IMR-90 (cell line): Measurements from ENCODE around the gene NPPB. TPM values are rescaled to one million over a fixed set of nuclear protein-coding genes. Genes with fewer than 3 reads are reported as not detected.

Source experiments
- ATAC-seq: fragments of 200-7000 bp; cut with Tn5 transposase; 2 replicates; pipeline ENCODE4 v1.9.1; 2020; ENCODE audit warnings: low read depth, mild to moderate bottlenecking, moderate library complexity
- BruUV-seq: library from RNA; stranded (reverse); fragments of 400-500 nt; replicated peaks from 2 replicates; lab custom pipeline; 2021; lab: Mats Ljungman, UMichigan
- CTCF ChIA-PET: fragments of 300-600 bp; formaldehyde crosslinking; extraction: SDS; loops from one replicate; lab custom pipeline; 2021; ENCODE audit warnings: antibody characterized with exemption; lab: Yijun Ruan, JAX
- POLR2A ChIA-PET: fragments of 300-600 bp; sonication (Branson Sonifier 250); formaldehyde crosslinking; loops from one replicate; lab custom pipeline; 2022; ENCODE audit warnings: antibody characterized with exemption; ENCODE audit not compliant: unreplicated experiment; lab: Charles Lee
- DNase-seq: peaks from one replicate; pipeline ENCODE4 v3.0.0; 2013
- H2AFZ ChIP-seq: replicated peaks from 2 replicates; pipeline ENCODE3; 2013; ENCODE audit warnings: low read length, mild to moderate bottlenecking; ENCODE audit not compliant: poor library complexity
- H2AK5ac ChIP-seq: 2 replicates; pipeline ENCODE4 v1.6.1; 2013; ENCODE audit warnings: low read depth, low read length, inconsistent platforms
- H2AK9ac ChIP-seq: replicated peaks from 2 replicates; pipeline ENCODE3; 2013; ENCODE audit warnings: mild to moderate bottlenecking, low read depth, low read length, moderate library complexity; ENCODE audit not compliant: poor library complexity
- H2BK120ac ChIP-seq: 2 replicates; pipeline ENCODE4 v1.6.1; 2013; ENCODE audit warnings: low read depth, low read length, inconsistent platforms
- H2BK15ac ChIP-seq: 3 replicates; pipeline ENCODE4 v1.6.1; 2013; ENCODE audit warnings: low read depth, low read length, inconsistent platforms
- H2BK20ac ChIP-seq: 2 replicates; pipeline ENCODE4 v1.6.1; 2013; ENCODE audit warnings: low read depth, mild to moderate bottlenecking, inconsistent platforms, low read length, moderate library complexity
- H2BK5ac ChIP-seq: 2 replicates; pipeline ENCODE4 v1.6.1; 2013; ENCODE audit warnings: mild to moderate bottlenecking, low read depth, low read length, inconsistent platforms; ENCODE audit not compliant: poor library complexity, severe bottlenecking
- H3K14ac ChIP-seq: replicated peaks from 2 replicates; pipeline ENCODE4 v1.6.1; 2013; ENCODE audit warnings: low read depth, low read length, inconsistent platforms
- H3K18ac ChIP-seq: 2 replicates; pipeline ENCODE4 v1.6.1; 2013; ENCODE audit warnings: low read depth, low read length, control low read depth
- H3K23ac ChIP-seq: 2 replicates; pipeline ENCODE4 v1.6.1; 2013; ENCODE audit warnings: low read depth, low read length, inconsistent platforms
- H3K27ac ChIP-seq: 2 replicates; pipeline ENCODE4 v1.5.1; 2013; ENCODE audit warnings: mild to moderate bottlenecking, control low read depth, low read length; ENCODE audit not compliant: insufficient read depth
- H3K27me3 ChIP-seq: 2 replicates; pipeline ENCODE4 v1.6.1; 2013; ENCODE audit warnings: low read length; ENCODE audit not compliant: control insufficient read depth, insufficient read depth
- H3K36me3 ChIP-seq: 2 replicates; pipeline ENCODE4 v1.6.1; 2013; ENCODE audit warnings: low read length, mixed read lengths; ENCODE audit not compliant: control insufficient read depth, insufficient read depth
- H3K4ac ChIP-seq: 2 replicates; pipeline ENCODE4 v1.6.1; 2013; ENCODE audit warnings: low read depth, low read length, inconsistent platforms
- H3K4me1 ChIP-seq: 2 replicates; pipeline ENCODE4 v1.6.1; 2013; ENCODE audit warnings: low read length, mixed read lengths; ENCODE audit not compliant: control insufficient read depth, insufficient read depth
- H3K4me2 ChIP-seq: 2 replicates; pipeline ENCODE4 v1.6.1; 2013; ENCODE audit warnings: low read depth, mild to moderate bottlenecking, control low read depth, low read length, moderate library complexity
- H3K4me3 ChIP-seq: 2 replicates; pipeline ENCODE4 v1.5.1; 2013; ENCODE audit warnings: low read depth, mild to moderate bottlenecking, control low read depth, low read length, moderate library complexity; ENCODE audit not compliant: insufficient read depth
- H3K56ac ChIP-seq: 2 replicates; pipeline ENCODE4 v1.6.1; 2013; ENCODE audit warnings: low read length, inconsistent platforms; ENCODE audit not compliant: insufficient read depth; ENCODE audit errors: extremely low read depth
- H3K79me1 ChIP-seq, 2 experiments: 2 replicates each; pipeline ENCODE4 v1.6.1; 2013; ENCODE audit warnings: low read length in 2 of 2, inconsistent platforms in 1 of 2, low read depth in 1 of 2
- H3K9ac ChIP-seq: 2 replicates; pipeline ENCODE4 v1.6.1; 2013; ENCODE audit warnings: low read depth, low read length, control low read depth
- H3K9me1 ChIP-seq: 2 replicates; pipeline ENCODE4 v1.6.1; 2013; ENCODE audit warnings: low read length, inconsistent platforms; ENCODE audit not compliant: insufficient read depth
- H3K9me3 ChIP-seq: 2 replicates; pipeline ENCODE4 v1.6.1; 2013; ENCODE audit warnings: low read length; ENCODE audit not compliant: control insufficient read depth, insufficient read depth
- H4K20me1 ChIP-seq: 2 replicates; pipeline ENCODE4 v1.6.1; 2013; ENCODE audit warnings: low read length, inconsistent platforms; ENCODE audit not compliant: insufficient read depth
- H4K5ac ChIP-seq: 2 replicates; pipeline ENCODE4 v1.6.1; 2013; ENCODE audit warnings: mild to moderate bottlenecking, low read depth, low read length, control low read depth
- H4K8ac ChIP-seq, 2 experiments: 2 replicates each; pipeline ENCODE4 v1.6.1; 2013; ENCODE audit warnings: low read depth in 2 of 2, low read length in 2 of 2, control low read depth in 1 of 2, inconsistent platforms in 1 of 2
- H4K91ac ChIP-seq: 2 replicates; pipeline ENCODE4 v1.6.1; 2013; ENCODE audit warnings: low read depth, low read length, inconsistent platforms; ENCODE audit not compliant: insufficient read depth
- FOS ChIP-seq: fragments of 150-350 bp; IDR thresholded peaks from 2 replicates; pipeline ENCODE4 v1.6.1; 2016; ENCODE audit warnings: low read depth, low read length
- SMC3 ChIP-seq: fragments of 150-350 bp; IDR thresholded peaks from 2 replicates; pipeline ENCODE4 v1.6.1; 2016; ENCODE audit warnings: low read depth, mild to moderate bottlenecking, antibody characterized with exemption, low read length, moderate library complexity
- WGBS, 2 experiments: methylation state at CpG; one replicate each; pipeline versions ENCODE4 v1.1.5 to v1.1.7; 2013; ENCODE audit warnings: missing lambda C conversion rate in 2 of 2; ENCODE audit not compliant: insufficient read length in 1 of 2; ENCODE audit errors: extremely low coverage in 2 of 2; 5-methylcytosine and 5-hydroxymethylcytosine counted together
- dilution Hi-C: fragments of 300-500 bp; cut with HindIII; formaldehyde crosslinking; loops from one replicate; pipeline ENCODE4 v1.14.3; 2018; ENCODE audit warnings: low sequenced_read_pairs; ENCODE audit not compliant: unreplicated experiment
- in situ Hi-C: fragments of 300-500 bp; cut with MboI; formaldehyde crosslinking; loops from 3 replicates; pipeline ENCODE4 v1.14.3; 2019; ENCODE audit warnings: low sequenced_read_pairs, inconsistent platforms, mixed read lengths
- intact Hi-C: fragments of 100-400 bp; cut with micrococcal nuclease; formaldehyde crosslinking; loops from 2 replicates; pipeline ENCODE4 v1.10.0; 2022
- microRNA-seq, 2 experiments: library from miRNA; stranded (forward) in 1 of 2; unstranded in 1 of 2; fragments of 10-50 nt in 1 of 2; fragments of <30 nt in 1 of 2; gene quantifications in 1 of 2; microRNA quantifications in 1 of 2; one replicate each; pipeline versions ENCODE3 to v1.1.0; 2013 to 2020; ENCODE audit not compliant: insufficient read depth in 1 of 2, insufficient read length in 1 of 2, unreplicated experiment in 1 of 2
- polyA plus RNA-seq, 3 experiments: library from polyadenylated mRNA; depleted of rRNA; stranded (reverse); fragments of >200 nt; gene quantifications; 2 replicates each; pipeline ENCODE4 v1.2.3, GENCODE V29; 2012; ENCODE audit warnings: low replicate concordance in 1 of 3
- small RNA-seq, 5 experiments: library from RNA; depleted of rRNA; stranded (forward); fragments of <200 nt; gene quantifications; one replicate each; pipeline ENCODE3, GENCODE V24; 2012
- total RNA-seq: library from RNA; depleted of rRNA; stranded (reverse); fragments of >200 nt; gene quantifications from 2 replicates; pipeline ENCODE4 v1.2.3, GENCODE V29; 2012; rRNA removed

Gene NPPB
- total and polyA plus RNA-seq, 2 of the 4 experiments (the other 2 are of a cell fraction): not detected

GRCh38 chr1:11813021-11813420, 45.7 kb downstream of the NPPB start:
- Histone ChIP-seq H3K23ac (no peak overlapping the region), H2BK5ac (no peak overlapping the region), H3K4ac (no peak overlapping the region), H3K4me2 (no peak overlapping the region), H3K9me3 (no peaks in the 10 kb centered on the region), H3K9me1 (peaks cover 3% of the 10 kb centered on the region; the same call in 1 of the 2 replicates), H3K14ac (no peak overlapping the region), H3K9ac (no peak overlapping the region), H3K27me3 (no peaks in the 10 kb centered on the region), H3K56ac (no peak overlapping the region), H2AK5ac (no peak overlapping the region), H4K20me1 (peaks cover 3% of the 10 kb centered on the region; the same call in 1 of the 2 replicates), H2BK15ac (no peak overlapping the region), H2AFZ (no peak overlapping the region), H3K27ac (no peak overlapping the region), H2BK20ac (no peak overlapping the region), H3K79me1 (peaks cover 5 to 65% of the 10 kb centered on the region in 2 experiments; a peak in 3 of 4 replicates), H2AK9ac (no peak overlapping the region), H3K18ac (no peak overlapping the region), H3K4me1 (no peaks in the 10 kb centered on the region), H3K4me3 (no peak overlapping the region), H4K91ac (no peak overlapping the region), H4K8ac (no peak overlapping the region), H3K36me3 (peaks cover 41% of the 10 kb centered on the region), H2BK120ac (no peak overlapping the region), H4K5ac (no peak overlapping the region)
- no TSS peak for BruUV-seq
- in situ Hi-C loops (no loop called here), dilution Hi-C loops (no loop called here), intact Hi-C loops (no loop called here)
- ATAC-seq (no peak), DNase-seq (no peak)
- ChIA-PET CTCF (no interaction called here), POLR2A (no interaction called here)
- no CpG with 5 or more reads among the region's 5 CpGs for WGBS, 2 experiments
- TF ChIP-seq FOS (no peak), SMC3 (no peak)

Small RNA genes lying within 50 kb of the gene (microRNA-seq; reads per million reads assigned to microRNA genes)
- not detected for gene RF02156 (ENCODE audit: insufficient read depth, insufficient read length)
- gene RF02157 (ENCODE audit: insufficient read depth, insufficient read length): not detected
- gene RF02158 (ENCODE audit: insufficient read depth, insufficient read length): not detected

Small RNA genes lying within 50 kb of the gene (small RNA-seq; reads per million reads assigned to genes)
- gene RF02156: 0 reads per million in 5 experiments
- 0 reads per million in 5 experiments for gene RF02157
- 0 reads per million in 5 experiments for gene RF02158

Other genes with a start within 250 kb of the NPPB start
- 0.36 and 0.56 TPM in 2 replicates for gene FBXO2, start 204.5 kb downstream of the NPPB start, total RNA-seq
- gene FBXO2, start 204.5 kb downstream of the NPPB start, polyA plus RNA-seq (2012; rRNA removed): 1.7 and 2.1 TPM in 2 replicates
- 7.8 and 9.3 TPM in 2 replicates for gene FBXO44, start 204.1 kb downstream of the NPPB start, total RNA-seq
- 25.5 and 30.5 TPM in 2 replicates for gene FBXO44, start 204.1 kb downstream of the NPPB start, polyA plus RNA-seq (2012; rRNA removed)
- gene FBXO6, start 194.7 kb downstream of the NPPB start, total RNA-seq: 6.4 and 6.8 TPM in 2 replicates
- 7.5 and 9.9 TPM in 2 replicates for gene FBXO6, start 194.7 kb downstream of the NPPB start, polyA plus RNA-seq (2012; rRNA removed)
- gene MAD2L2, start 177.8 kb downstream of the NPPB start, total RNA-seq: 44.6 and 47.5 TPM in 2 replicates
- 70.9 and 80.4 TPM in 2 replicates for gene MAD2L2, start 177.8 kb downstream of the NPPB start, polyA plus RNA-seq (2012; rRNA removed)
- gene DRAXIN, start 167.2 kb downstream of the NPPB start, total RNA-seq: under 0.01 TPM in 2 replicates
- 0.01 and 0.02 TPM in 2 replicates for gene DRAXIN, start 167.2 kb downstream of the NPPB start, polyA plus RNA-seq (2012; rRNA removed)
- gene AGTRAP, start 122.8 kb downstream of the NPPB start, total RNA-seq: 21.5 and 22.2 TPM in 2 replicates
- 57.7 and 64.3 TPM in 2 replicates for gene AGTRAP, start 122.8 kb downstream of the NPPB start, polyA plus RNA-seq (2012; rRNA removed)
- gene C1orf167, start 96.8 kb downstream of the NPPB start, total RNA-seq: under 0.01 and 0.28 TPM in 2 replicates
- 0.15 and 0.27 TPM in 2 replicates for gene C1orf167, start 96.8 kb downstream of the NPPB start, polyA plus RNA-seq (2012; rRNA removed)
- 6.7 and 7.3 TPM in 2 replicates for gene MTHFR, start 53.0 kb downstream of the NPPB start, total RNA-seq
- 6.7 and 7.4 TPM in 2 replicates for gene MTHFR, start 53.0 kb downstream of the NPPB start, polyA plus RNA-seq (2012; rRNA removed)
- gene CLCN6, start 52.8 kb downstream of the NPPB start, total RNA-seq: 4.1 and 5.0 TPM in 2 replicates
- 9.7 and 10.6 TPM in 2 replicates for gene CLCN6, start 52.8 kb downstream of the NPPB start, polyA plus RNA-seq (2012; rRNA removed)
- gene NPPA, start 11.2 kb downstream of the NPPB start, total RNA-seq: not detected in 2 replicates
- gene NPPA, start 11.2 kb downstream of the NPPB start, polyA plus RNA-seq (2012; rRNA removed): not detected in 2 replicates
- 39.4 and 42.5 TPM in 2 replicates for gene KIAA2013, start 67.5 kb upstream of the NPPB start, total RNA-seq
- 88.1 and 100 TPM in 2 replicates for gene KIAA2013, start 67.5 kb upstream of the NPPB start, polyA plus RNA-seq (2012; rRNA removed)
- gene PLOD1, start 75.8 kb upstream of the NPPB start, total RNA-seq: 236 and 283 TPM in 2 replicates
- 609 and 635 TPM in 2 replicates for gene PLOD1, start 75.8 kb upstream of the NPPB start, polyA plus RNA-seq (2012; rRNA removed)
- gene MFN2, start 121.5 kb upstream of the NPPB start, total RNA-seq: 76.4 and 84.2 TPM in 2 replicates
- 51.6 and 52.8 TPM in 2 replicates for gene MFN2, start 121.5 kb upstream of the NPPB start, polyA plus RNA-seq (2012; rRNA removed)
- 12.2 and 14.2 TPM in 2 replicates for gene MIIP, start 160.6 kb upstream of the NPPB start, total RNA-seq
- gene MIIP, start 160.6 kb upstream of the NPPB start, polyA plus RNA-seq (2012; rRNA removed): 23.7 and 28.7 TPM in 2 replicates
- gene TNFRSF8, start 204.4 kb upstream of the NPPB start, total RNA-seq: under 0.01 TPM in 2 replicates
- 0.31 and 0.37 TPM in 2 replicates for gene TNFRSF8, start 204.4 kb upstream of the NPPB start, polyA plus RNA-seq (2012; rRNA removed)